ENCODE results near the gene CREB3L1.

The CREB3L1 gene

GRCh38 chr11:46347637-46348311 is 70.3 kb downstream of the CREB3L1 start:
- peak; percentile 20 for DNase-seq

DNA sequence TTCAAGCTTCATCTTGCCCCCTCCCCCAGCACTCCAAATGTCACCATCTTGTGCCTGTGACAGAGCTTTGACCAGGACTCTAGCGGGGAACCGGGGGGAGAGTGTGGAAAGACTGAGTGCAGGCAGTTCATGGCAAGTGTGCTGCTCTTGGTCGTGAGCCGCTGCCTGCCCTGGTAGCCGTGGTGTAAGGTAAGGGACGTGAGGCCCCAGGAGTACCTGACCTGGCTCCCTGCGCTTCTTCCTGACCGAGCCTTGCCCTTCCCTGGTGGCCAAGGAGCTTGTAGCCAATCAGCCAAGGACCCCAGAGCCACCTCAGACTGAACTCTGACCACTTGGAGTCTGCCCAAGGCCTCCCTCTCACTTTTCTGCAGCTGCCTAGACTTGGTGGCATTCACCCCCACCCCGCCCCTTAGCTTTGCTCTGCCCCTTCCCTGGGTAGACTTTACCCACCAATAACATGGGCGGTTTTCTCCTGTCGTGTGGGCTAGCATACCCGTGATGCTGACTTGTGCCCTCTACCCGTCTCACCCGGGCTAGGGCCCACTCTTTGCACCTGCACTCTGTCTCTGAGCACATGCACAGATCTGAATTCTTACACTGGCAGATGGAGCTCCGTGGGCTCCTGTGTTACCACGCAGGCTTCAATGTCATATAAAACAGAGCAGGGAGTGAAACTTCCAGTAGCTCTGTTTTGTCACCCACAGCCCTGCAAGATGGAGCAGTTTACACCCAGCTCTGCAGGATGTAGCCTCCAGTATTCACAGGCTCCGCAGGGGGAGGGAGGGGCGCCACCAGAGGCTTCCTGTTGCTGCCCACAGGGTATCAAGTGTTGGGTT is 71.3 kb downstream of the CREB3L1 start:
- DNase-seq, result peak; percentile 39

DNA sequence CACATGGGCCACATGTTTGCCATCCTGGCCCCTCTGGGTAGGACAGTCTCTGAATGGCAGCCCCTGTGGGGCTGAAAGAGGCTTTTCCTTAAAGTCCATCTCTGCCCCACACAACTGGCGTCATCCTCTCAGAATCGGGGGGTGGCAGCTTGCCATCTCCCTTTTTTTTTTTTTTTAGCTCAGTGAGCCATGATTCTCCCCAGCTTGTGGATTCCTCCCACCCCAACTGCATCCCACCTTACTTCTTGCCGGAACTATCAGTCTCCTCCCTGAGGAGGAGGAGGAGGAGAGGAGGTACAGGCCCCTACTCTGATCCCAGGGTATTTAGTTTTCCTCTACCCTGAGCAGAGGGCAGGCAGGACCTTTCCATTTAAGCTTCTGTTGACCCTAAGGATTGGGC is 73.2 kb downstream of the CREB3L1 start:
- DNase-seq, result no peak

DNA sequence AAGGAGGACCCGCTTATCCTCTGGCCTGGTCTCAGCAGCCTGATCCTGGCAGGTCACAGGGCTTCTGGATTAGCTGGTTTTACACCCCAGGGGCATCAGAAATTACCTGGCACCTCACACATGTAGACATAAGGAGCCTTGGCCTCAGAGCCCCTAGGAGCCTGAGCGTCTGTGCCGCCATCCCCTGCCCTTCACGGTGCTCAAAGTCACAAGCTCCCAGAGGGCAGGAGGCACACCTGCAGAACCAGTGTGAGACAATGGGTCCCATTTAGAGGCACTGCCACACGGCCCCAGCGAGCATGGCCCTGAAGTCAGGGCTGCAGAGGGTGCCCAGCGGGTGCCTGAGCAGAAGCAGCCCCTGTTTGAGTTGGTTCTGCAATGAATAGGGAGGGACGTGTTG is 73.7 kb downstream of the CREB3L1 start:
- DNase-seq, result no peak

- no peak for DNase-seq
These were observed 74.1 kb downstream of the CREB3L1 start for GRCh38 chr11:46351606-46352005.

GRCh38 chr11:46352063-46352841 is 74.8 kb downstream of the CREB3L1 start:
- DNase-seq, result peak; percentile 70

- no peak for DNase-seq
These were observed 76.2 kb downstream of the CREB3L1 start for GRCh38 chr11:46353698-46354097.

DNA sequence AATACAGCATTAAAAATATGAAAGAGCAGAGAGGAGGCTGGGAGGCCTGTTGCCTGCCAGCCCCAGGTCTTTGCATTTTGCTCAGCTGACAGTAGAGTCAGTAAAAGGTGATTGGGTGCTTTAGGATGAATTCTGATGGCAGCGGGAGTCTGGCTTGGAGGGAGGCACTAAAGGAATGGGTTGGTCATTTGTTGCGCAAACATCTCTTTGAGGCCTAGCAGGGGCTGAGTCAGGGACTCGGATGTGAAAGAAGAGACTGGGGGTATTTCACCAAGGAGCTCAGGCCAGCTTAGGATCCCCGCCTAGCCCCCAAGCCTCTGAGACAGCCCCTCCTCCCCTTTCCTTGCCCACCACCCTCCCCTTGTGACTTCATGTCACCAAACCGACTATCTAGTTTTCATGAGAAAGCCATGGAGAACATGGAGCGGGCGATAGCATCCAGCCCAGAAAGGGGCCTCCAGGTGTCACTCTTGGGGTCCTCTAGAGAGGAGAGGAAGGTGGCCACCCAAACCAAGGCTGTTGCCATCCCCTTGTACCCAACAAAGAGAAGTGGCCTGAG is 79.5 kb downstream of the CREB3L1 start:
- no peak for DNase-seq

DNA sequence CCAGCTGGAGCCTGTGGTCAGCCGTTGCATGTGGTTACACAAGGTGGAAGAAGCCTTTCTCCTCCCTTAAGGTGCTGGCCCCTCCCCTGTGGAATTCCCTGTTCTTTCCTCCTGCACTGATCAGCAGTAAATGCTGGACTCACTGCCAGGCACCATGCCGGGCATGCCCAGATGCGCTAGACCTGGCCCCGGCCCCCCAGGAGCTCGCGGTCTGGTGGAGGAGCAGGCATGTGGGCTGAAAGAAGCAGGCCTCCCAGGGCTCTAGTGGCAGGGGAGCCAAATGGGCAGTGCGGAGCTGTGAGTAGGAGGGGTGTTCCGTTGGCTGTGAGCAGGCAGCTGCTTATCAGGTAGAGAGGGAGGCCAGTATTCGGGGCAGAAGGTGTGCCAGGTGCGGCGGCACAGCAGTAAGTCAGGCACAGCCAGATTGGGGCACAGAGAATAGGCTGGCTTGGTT is 80.0 kb downstream of the CREB3L1 start:
- DNase-seq, result no peak

- no peak for DNase-seq
These were observed 82.5 kb downstream of the CREB3L1 start for GRCh38 chr11:46359953-46360352.

- DNase-seq, result no peak
These were observed 83.4 kb downstream of the CREB3L1 start for GRCh38 chr11:46360878-46361277.

DNA sequence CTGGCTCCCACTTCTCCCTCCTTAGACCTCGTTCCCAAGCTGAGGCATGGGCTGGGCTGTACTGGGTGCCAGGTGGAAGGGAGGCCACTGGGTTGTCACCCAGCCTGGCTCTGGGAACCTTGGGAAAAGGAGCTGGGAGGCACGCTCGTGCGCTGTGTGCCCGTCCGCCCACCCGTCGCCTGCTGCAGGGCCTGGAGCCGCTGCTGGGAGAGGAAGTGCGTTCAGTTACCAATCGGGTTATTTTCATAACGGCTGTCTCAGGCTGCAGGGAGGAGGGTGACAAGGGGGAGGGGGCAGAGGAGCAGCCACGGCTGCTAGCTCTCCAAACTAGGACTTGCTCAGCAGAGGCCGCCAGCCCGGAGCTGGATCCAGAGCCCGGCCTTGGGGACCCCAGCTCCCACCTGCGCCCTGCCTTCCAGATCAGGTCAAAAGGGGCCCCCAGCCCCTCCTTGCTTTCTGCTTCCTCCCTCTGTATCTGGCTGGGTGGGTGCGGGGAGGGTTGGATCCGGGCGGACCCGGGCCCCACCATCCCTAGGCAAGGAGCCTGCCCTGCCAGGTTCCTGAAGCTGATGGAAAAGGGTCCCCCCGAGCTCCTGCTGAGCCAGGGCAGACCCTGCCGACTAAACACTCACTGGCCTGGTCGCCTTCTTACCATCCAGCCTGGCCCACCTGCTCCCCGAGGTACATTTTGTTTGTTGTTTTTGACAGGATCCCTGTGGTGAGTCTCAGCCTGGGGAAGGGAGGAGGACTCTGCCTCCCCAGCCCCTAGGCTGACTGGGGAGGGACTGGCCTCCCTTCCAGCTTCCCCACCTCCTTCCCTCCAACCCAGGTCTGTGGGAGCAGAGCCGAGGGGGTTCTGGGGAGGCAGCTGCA is 84.1 kb downstream of the CREB3L1 start:
- peak; percentile 50 for DNase-seq

DNA sequence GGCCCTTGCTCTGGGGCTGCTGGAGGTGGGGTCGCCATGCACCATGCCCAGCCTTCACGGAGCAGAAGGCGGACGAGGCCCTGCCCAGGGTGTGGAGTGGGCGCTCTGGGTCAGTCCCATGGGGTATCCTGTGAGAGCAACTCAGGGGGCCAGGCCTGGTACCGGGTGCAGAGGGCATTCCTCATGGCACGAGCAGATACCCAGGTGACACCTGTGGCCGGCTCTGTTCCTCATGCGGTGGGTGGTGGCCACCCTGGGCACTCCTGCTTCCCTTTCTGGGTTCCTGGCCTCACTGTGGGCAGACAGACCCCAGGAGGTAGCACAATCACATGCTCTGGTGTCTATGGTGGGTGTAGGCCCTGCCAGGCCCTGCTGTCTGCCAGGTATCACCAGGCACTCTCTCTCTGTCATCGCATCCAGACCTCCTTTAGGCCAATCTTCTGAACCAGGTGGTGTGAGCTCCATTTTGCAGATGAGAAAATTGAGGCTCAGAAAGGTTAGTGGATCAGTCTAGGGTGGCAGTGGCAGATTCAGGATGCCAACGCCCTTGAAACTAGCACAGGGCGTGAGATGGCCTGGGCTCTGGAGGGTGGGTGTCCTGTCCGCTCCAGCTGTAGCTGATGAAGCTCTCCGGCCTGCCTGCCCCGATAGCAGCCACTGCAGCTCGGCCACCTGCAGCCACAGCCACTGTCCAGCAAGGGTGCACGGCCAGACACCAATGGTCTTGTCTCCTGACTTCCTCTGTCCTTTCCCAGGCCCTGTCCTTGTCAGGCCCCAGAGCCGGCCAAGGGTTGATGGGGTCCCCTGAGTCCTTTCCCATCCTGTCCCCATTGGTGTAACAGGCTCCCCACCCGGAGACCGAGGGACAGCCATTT is 84.9 kb downstream of the CREB3L1 start:
- DNase-seq, result no peak

DNA sequence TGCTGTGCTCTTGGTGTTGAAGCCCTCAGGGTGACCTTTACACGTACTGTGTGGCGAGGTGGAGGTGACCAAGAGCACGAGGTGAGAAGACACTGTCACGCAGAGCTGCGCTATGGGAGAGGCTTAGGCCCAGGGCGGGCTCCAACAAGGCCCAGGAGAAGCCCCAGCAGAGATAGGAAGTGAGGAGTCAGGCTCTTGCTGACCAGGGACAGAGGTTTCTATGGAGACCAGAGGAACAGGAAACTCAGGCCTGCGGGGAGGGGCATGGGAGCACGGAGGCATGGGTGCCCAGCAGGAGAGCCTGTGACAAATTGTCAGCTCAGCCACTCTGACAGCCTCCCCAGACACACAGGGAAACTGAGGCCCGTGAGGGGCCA is 85.6 kb downstream of the CREB3L1 start:
- no peak for DNase-seq

DNA sequence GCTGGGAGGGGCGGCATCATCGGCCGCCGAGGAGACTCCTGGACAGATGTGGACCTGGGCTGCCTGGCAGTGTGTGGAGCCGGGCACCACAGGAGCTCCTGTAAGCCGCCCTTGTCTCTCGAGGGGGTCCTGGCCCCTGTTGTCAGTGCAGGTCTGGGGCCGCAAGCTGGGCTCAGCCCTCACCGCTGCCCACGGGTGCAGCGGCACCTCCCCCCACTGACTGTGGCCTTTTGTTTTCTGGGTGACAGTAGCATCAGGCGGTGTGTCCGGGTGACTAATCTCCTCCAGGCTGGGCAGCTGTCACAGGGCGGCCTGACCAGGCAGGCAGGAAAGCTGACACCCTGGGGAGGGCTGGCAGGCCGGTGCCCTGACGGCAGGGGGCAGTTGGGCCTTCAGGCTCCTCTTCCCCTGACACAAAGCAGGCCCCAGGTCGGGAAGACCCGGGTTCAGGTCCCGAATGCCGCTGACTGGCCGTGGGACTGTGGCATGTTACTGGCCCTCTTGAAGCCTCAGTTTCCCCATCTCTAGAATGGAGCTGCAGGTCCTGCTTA is 86.1 kb downstream of the CREB3L1 start:
- DNase-seq, result no peak

- DNase-seq, result no peak
These were observed 86.6 kb downstream of the CREB3L1 start for GRCh38 chr11:46364056-46364455.

- DNase-seq, result no peak
These were observed 87.3 kb downstream of the CREB3L1 start for GRCh38 chr11:46364791-46365190.

- no peak for DNase-seq
These were observed 88.8 kb downstream of the CREB3L1 start for GRCh38 chr11:46366260-46366659.

- DNase-seq, result no peak
These were observed 89.2 kb downstream of the CREB3L1 start for GRCh38 chr11:46366661-46367161.

DNA sequence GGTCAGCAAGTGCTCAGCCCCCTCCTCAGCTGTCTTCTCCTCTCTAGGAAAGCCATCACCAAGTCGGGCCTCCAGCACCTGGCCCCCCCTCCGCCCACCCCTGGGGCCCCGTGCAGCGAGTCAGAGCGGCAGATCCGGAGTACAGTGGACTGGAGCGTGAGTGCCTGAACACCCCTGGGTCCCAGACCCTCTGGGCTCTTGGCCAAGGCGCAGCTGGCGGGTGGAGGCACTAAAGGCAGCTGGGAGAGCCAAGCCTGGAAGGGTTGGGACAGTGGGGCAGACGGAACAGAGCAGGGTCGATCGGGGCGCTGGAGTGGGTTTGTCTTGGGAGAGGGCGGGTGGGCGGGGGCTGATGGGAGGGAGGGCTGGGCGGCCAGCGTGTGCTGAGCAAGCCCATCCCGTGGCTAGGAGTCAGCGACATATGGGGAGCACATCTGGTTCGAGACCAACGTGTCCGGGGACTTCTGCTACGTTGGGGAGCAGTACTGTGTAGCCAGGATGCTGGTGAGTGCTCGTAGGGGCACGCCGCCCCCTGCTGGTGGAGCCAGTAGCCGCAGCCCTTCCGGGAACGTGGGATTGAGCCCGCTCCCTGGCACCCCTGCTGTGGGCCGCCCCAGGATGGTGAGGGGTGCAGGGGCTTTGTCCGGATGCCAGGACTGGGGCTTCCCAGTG is 89.9 kb downstream of the CREB3L1 start:
- peak; percentile 65 for DNase-seq

All from activated CD4-positive, alpha-beta T cell treated with anti-CD3 and anti-CD28 coated beads for 1 hour (primary cell).